Prostate gland (tissue), 2 donors: Measurements from ENCODE around the gene STEAP3. TPM values are rescaled to one million over a fixed set of nuclear protein-coding genes. Genes with fewer than 3 reads are reported as not detected.

Experiments
- DNase-seq: peaks from one replicate; pipeline ENCODE4 v3.0.0-alpha.2; 2019; ENCODE audit warnings: low spot score
- H3K27ac ChIP-seq, 2 donors: fragments of 200-600 bp; sonication (generic); 2 replicates each; pipeline ENCODE4 v1.5.1; 2017 to 2019
- H3K27me3 ChIP-seq: fragments of 200-600 bp; sonication (generic); replicated peaks from 2 replicates; pipeline ENCODE4 v1.5.1; 2019; ENCODE audit not compliant: insufficient read depth
- H3K36me3 ChIP-seq, 2 donors: fragments of 200-600 bp; sonication (generic); 1 replicate in 1 of 2; 2 replicates in 1 of 2; pipeline versions ENCODE4 v1.5.1 to v1.8.1; 2017 to 2019
- H3K4me1 ChIP-seq: fragments of 200-600 bp; sonication (generic); replicated peaks from 2 replicates; pipeline ENCODE4 v1.5.1; 2019
- H3K4me3 ChIP-seq, 2 donors: fragments of 200-600 bp; sonication (generic); 2 replicates each; pipeline ENCODE4 v1.5.1; 2017 to 2019
- H3K9me3 ChIP-seq: fragments of 200-600 bp; sonication (generic); 2 replicates; pipeline ENCODE4 v1.5.1; 2017
- POLR2A ChIP-seq: fragments of 450-650 bp; IDR thresholded peaks from one replicate; pipeline ENCODE4 v1.6.1; 2016; ENCODE audit warnings: antibody characterized with exemption, mild to moderate bottlenecking
- POLR2AphosphoS5 ChIP-seq: sonication (generic); formaldehyde crosslinking; IDR thresholded peaks from one replicate; pipeline ENCODE4 v1.6.1; 2017; ENCODE audit warnings: antibody characterized with exemption
- WGBS: methylation state at CpG from one replicate; pipeline ENCODE4 v1.1.5; 2018; 5-methylcytosine and 5-hydroxymethylcytosine counted together
- intact Hi-C: fragments of 100-400 bp; cut with DNase I; formaldehyde crosslinking; loops from one replicate; pipeline ENCODE4 v1.14.2; 2022
- total RNA-seq, 2 donors: library from RNA; depleted of rRNA; stranded (reverse); fragments of >200 nt; gene quantifications; one replicate each; pipeline ENCODE4 v1.1.0, GENCODE V29; 2016
- TF ChIP-seq, protein P1 (sequence below), 4 experiments: fragments of 200-600 bp in 2 of 4; fragments of 450-650 bp in 2 of 4; sonication (generic) in 2 of 4; IDR thresholded peaks; 1 replicate in 3 of 4; 2 replicates in 1 of 4; pipeline ENCODE4 v1.5.1; 2016 to 2019; ENCODE audit warnings: antibody characterized with exemption in 4 of 4, mild to moderate bottlenecking in 2 of 4, moderate library complexity in 2 of 4

The STEAP3 gene
- total RNA-seq, 2 donors from 2014 or later: 15.3 to 25.1 TPM

DNA sequence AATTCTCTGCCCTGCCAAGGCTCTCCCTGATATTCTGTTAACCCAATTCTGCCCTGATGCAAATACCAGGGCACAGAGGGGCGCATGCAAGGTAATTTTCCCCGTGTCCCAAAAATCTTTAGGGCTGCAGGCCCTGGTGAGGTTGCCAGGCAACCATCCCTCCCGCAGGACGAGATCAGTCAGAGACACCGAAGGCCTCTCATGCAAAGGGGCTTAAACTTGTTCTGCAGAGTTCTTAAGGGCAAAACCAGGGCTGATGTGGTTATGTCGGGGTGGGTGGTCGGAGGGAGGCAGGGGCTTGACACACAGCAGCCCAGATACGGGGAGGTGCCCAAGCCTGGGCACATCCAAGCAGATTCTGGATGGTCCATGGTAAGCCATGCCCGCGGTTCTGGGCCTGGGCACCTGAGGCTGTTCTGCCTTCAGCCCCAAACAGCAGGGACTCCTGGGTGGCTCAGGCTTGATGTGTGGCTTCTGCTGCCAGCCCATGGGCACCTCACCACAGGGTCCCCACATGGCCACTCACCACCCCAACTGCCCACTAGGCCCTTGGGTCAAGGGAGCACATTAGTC is 27.2 kb downstream of the STEAP3 start:
- Histone ChIP-seq H3K4me1 (no peaks in the 10 kb centered on the region), H3K4me3 (no peak overlapping the region), H3K27me3 (no peaks in the 10 kb centered on the region), H3K36me3 (no peaks in the 10 kb centered on the region), H3K27ac (no peak overlapping the region), H3K9me3 (no peaks in the 10 kb centered on the region)
- TF ChIP-seq POLR2A (no peak), POLR2AphosphoS5 (no peak)
- TF ChIP-seq, protein P1, sequence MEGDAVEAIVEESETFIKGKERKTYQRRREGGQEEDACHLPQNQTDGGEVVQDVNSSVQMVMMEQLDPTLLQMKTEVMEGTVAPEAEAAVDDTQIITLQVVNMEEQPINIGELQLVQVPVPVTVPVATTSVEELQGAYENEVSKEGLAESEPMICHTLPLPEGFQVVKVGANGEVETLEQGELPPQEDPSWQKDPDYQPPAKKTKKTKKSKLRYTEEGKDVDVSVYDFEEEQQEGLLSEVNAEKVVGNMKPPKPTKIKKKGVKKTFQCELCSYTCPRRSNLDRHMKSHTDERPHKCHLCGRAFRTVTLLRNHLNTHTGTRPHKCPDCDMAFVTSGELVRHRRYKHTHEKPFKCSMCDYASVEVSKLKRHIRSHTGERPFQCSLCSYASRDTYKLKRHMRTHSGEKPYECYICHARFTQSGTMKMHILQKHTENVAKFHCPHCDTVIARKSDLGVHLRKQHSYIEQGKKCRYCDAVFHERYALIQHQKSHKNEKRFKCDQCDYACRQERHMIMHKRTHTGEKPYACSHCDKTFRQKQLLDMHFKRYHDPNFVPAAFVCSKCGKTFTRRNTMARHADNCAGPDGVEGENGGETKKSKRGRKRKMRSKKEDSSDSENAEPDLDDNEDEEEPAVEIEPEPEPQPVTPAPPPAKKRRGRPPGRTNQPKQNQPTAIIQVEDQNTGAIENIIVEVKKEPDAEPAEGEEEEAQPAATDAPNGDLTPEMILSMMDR (IDR thresholded peaks at IDR 0.05): no peak
- no peak for DNase-seq
- WGBS: 73% methylated on average over 10 of the region's 10 CpGs
- intact Hi-C loops: no loop called here

DNA sequence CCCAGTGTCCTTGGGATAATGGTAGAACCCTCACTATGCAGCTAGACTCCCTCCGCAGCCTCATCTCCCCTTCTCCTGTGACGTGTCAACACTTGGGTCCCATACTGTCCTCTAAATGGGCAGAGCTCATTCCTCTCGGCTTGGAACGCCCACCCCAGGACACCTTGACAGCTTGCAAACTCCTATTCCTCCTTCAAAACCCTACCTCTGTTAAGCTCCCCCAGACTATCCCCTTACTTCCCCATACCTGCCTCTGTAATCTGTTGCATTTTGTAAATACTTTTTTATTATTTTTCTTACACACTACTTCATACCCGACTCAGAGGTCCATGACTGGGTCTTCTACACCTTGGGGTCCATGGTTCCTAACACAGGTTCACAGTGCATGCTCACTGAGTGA is 28.0 kb downstream of the STEAP3 start:
- Histone ChIP-seq H3K27ac (no peak overlapping the region), H3K4me3 (no peak overlapping the region), H3K9me3 (no peaks in the 10 kb centered on the region), H3K4me1 (no peaks in the 10 kb centered on the region), H3K27me3 (no peaks in the 10 kb centered on the region), H3K36me3 (no peaks in the 10 kb centered on the region)
- no peak for TF ChIP-seq POLR2AphosphoS5
- TF ChIP-seq, protein P1 (IDR thresholded peaks at IDR 0.05): no peak
- intact Hi-C loops: no loop called here
- DNase-seq: no peak
- 94% methylated on average over 5 of the region's 5 CpGs for WGBS

DNA sequence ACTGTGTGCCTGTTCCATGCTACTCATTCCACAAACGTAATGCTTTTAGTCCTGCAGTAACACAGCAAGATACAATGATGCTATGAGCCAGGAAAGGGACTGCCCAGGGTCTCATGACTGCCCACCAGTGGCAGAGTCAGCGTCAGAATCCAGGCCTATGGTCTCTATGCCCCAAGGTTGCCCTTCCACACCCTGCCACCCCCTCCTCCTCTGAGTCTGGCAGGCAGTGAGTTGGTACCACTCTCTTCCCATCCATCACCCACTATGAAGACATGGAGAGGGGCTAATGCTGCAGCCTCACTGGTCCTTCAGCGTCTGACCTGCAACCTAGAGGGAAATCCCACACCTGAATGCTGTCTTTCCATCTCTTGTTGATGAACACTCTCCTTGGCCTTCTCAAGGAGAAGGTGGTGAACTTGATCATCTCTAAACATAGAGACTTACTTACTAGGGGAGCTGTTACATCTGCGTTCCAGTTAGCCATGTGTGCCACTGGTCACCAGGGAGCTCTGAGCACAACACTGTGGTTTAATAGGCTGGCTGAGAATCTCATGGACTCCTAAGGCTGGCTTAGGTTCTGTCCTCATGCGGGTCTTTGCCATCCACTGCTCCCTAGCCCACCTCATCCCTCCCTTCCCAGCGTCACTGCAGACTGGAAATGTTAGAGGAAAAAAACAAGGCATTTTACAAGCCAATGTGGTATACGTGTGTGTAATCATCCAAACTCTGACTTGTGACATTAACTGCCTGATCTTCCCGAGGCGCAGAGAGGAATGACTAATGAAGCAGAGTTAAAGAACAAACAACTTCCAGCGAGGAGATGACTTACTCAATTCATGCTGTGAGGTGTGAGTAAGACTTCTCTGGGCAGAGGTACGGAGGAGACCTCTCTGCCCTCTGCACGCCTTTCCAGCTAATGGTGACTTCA is 28.8 kb downstream of the STEAP3 start:
- no peak for DNase-seq
- no peak overlapping the region for H3K4me3 ChIP-seq
- H3K4me1 ChIP-seq: no peaks in the 10 kb centered on the region
- no peaks in the 10 kb centered on the region for H3K9me3 ChIP-seq
- intact Hi-C loops: no loop called here
- no peaks in the 10 kb centered on the region for H3K27me3 ChIP-seq
- WGBS: 64% methylated on average over 12 of the region's 12 CpGs
- TF ChIP-seq POLR2A (no peak), POLR2AphosphoS5 (no peak)
- TF ChIP-seq, protein P1 (IDR thresholded peaks at IDR 0.05): no peak
- peak overlapping the region in 1 of 2 donors; percentile 47 for H3K27ac ChIP-seq
- no peaks in the 10 kb centered on the region for H3K36me3 ChIP-seq

DNA sequence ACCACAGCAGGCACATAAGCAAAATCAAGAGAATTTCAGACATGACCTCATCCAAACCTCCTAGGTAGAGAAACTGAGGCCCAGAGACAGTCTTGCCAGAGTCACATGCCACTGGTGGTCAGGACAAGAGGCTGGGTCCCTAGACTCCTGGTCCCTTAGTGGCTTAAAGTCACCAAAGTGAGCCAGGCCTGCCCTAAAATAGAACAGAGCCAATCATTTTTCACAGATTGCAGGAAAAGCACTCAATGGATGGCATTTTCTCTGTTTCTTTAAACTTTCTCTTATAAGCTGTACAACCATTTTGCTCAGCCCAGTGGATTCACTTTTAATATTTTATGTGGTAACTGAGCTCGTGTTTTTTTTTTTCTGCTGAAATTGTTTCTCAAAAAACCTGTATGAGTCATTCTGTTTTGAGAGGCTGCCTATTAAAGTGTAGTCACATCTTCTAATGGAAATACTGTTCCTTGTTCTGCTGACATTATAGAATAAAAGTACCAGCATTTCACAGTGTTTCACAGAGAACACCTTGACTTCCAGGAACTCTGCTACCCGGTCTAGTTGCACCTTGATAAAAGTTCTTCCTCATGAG is 29.6 kb downstream of the STEAP3 start:
- H3K4me1 ChIP-seq: no peaks in the 10 kb centered on the region
- H3K4me3 ChIP-seq: no peak overlapping the region
- no peaks in the 10 kb centered on the region for H3K9me3 ChIP-seq
- H3K27ac ChIP-seq: peak overlapping the region in 1 of 2 donors; percentile 47
- no peaks in the 10 kb centered on the region for H3K36me3 ChIP-seq
- no peaks in the 10 kb centered on the region for H3K27me3 ChIP-seq
- intact Hi-C loops: no loop called here
- no peak for DNase-seq
- TF ChIP-seq POLR2A (no peak), POLR2AphosphoS5 (no peak)
- TF ChIP-seq, protein P1 (IDR thresholded peaks at IDR 0.05): no peak
- 24% methylated on average over 2 of the region's 2 CpGs for WGBS
